ENCODE data around the gene TMEM176A.

The TMEM176A gene

GRCh38 chr7:150780292-150780691 lies 20.3 kb upstream of the TMEM176A start:
- FAIRE-seq (no peak), DNase-seq (ENCODE audit: insufficient read length, low spot score) (no peak)
- no peak for TF ChIP-seq POLR2A (IDR thresholded peaks at IDR 0.05; ENCODE audit: low read depth, low read length)

- FAIRE-seq (no peak), DNase-seq (ENCODE audit: insufficient read length, low spot score) (no peak)
- TF ChIP-seq POLR2A (IDR thresholded peaks at IDR 0.05; ENCODE audit: low read depth, low read length) = no peak
Observed at GRCh38 chr7:150781103-150781502, 19.5 kb upstream of the TMEM176A start.

- FAIRE-seq (no peak), DNase-seq (ENCODE audit: insufficient read length, low spot score) (no peak)
- TF ChIP-seq POLR2A (IDR thresholded peaks at IDR 0.05; ENCODE audit: low read depth, low read length) = no peak
Observed at GRCh38 chr7:150781961-150782360, 18.6 kb upstream of the TMEM176A start.

- FAIRE-seq = no peak
- TF ChIP-seq POLR2A (IDR thresholded peaks at IDR 0.05; ENCODE audit: low read depth, low read length) = no peak
- DNase-seq (ENCODE audit: insufficient read length, low spot score) = no peak
Observed at GRCh38 chr7:150784120-150784736, 16.3 kb upstream of the TMEM176A start.

GRCh38 chr7:150784954-150785353 lies 15.6 kb upstream of the TMEM176A start:
- TF ChIP-seq POLR2A (IDR thresholded peaks at IDR 0.05; ENCODE audit: low read depth, low read length) = no peak
- DNase-seq (ENCODE audit: insufficient read length, low spot score) (no peak), FAIRE-seq (no peak)

GRCh38 chr7:150787321-150788281 lies 13.0 kb upstream of the TMEM176A start:
- no peak for TF ChIP-seq POLR2A (IDR thresholded peaks at IDR 0.05; ENCODE audit: low read depth, low read length)
- FAIRE-seq (no peak), DNase-seq (ENCODE audit: insufficient read length, low spot score) (no peak)

- DNase-seq (ENCODE audit: insufficient read length, low spot score) (no peak), FAIRE-seq (no peak)
- TF ChIP-seq POLR2A (IDR thresholded peaks at IDR 0.05; ENCODE audit: low read depth, low read length) = no peak
Observed at GRCh38 chr7:150788474-150789269, 11.9 kb upstream of the TMEM176A start.

GRCh38 chr7:150790416-150791075 lies 10.0 kb upstream of the TMEM176A start:
- DNase-seq (ENCODE audit: insufficient read length, low spot score) (no peak), FAIRE-seq (no peak)
- no peak for TF ChIP-seq POLR2A (IDR thresholded peaks at IDR 0.05; ENCODE audit: low read depth, low read length)

- FAIRE-seq (no peak), DNase-seq (ENCODE audit: insufficient read length, low spot score) (no peak)
- TF ChIP-seq POLR2A (IDR thresholded peaks at IDR 0.05; ENCODE audit: low read depth, low read length) = no peak
Observed at GRCh38 chr7:150791304-150791703, 9.3 kb upstream of the TMEM176A start.

- TF ChIP-seq POLR2A (IDR thresholded peaks at IDR 0.05; ENCODE audit: low read depth, low read length) = no peak
- DNase-seq (ENCODE audit: insufficient read length, low spot score) = no peak
- no peak for FAIRE-seq
Observed at GRCh38 chr7:150791746-150792452, 8.7 kb upstream of the TMEM176A start.

GRCh38 chr7:150793569-150794238 lies 6.9 kb upstream of the TMEM176A start:
- no peak for FAIRE-seq
- TF ChIP-seq POLR2A (IDR thresholded peaks at IDR 0.05; ENCODE audit: low read depth, low read length) = no peak
- no peak for DNase-seq (ENCODE audit: insufficient read length, low spot score)

GRCh38 chr7:150797661-150798060 lies 2.9 kb upstream of the TMEM176A start:
- TF ChIP-seq POLR2A (IDR thresholded peaks at IDR 0.05; ENCODE audit: low read depth, low read length) = no peak
- no peak for FAIRE-seq
- no peak for DNase-seq (ENCODE audit: insufficient read length, low spot score)

Measured in H54 (cell line).